Retinal pigment epithelial cell (primary cell): ENCODE data around the gene GLRX3.

Experiments used
- DNase-seq: peaks from one replicate; pipeline ENCODE4 v3.0.0-alpha.2; 2010; ENCODE audit warnings: low read depth
- H3K4me3 ChIP-seq: 2 replicates; pipeline ENCODE4 v1.5.1; 2011; ENCODE audit warnings: mild to moderate bottlenecking, low read length, control low read depth, moderate library complexity
- CTCF ChIP-seq: conservative IDR thresholded peaks from 2 replicates; pipeline ENCODE4 v1.5.1; 2011; ENCODE audit warnings: low read depth, low read length, control low read depth, inconsistent platforms

The GLRX3 gene

GRCh38 chr10:130160775-130161174 lies 24.6 kb downstream of the GLRX3 start:
- no peak for DNase-seq
- TF ChIP-seq CTCF = no peak
- H3K4me3 ChIP-seq = no peak overlapping the region

GRCh38 chr10:130161331-130161730 lies 25.1 kb downstream of the GLRX3 start:
- H3K4me3 ChIP-seq = no peak overlapping the region
- no peak for DNase-seq
- no peak for TF ChIP-seq CTCF

GRCh38 chr10:130167193-130167592 lies 31.0 kb downstream of the GLRX3 start:
- TF ChIP-seq CTCF = no peak
- DNase-seq = no peak
- H3K4me3 ChIP-seq = no peak overlapping the region

- no peak for DNase-seq
- H3K4me3 ChIP-seq = no peak overlapping the region
- no peak for TF ChIP-seq CTCF
Measured at GRCh38 chr10:130167707-130168106, 31.5 kb downstream of the GLRX3 start.

GRCh38 chr10:130169136-130169859 lies 33.1 kb downstream of the GLRX3 start:
- no peak overlapping the region for H3K4me3 ChIP-seq
- TF ChIP-seq CTCF = no peak
- DNase-seq = no peak

GRCh38 chr10:130171196-130171595 lies 35.0 kb downstream of the GLRX3 start:
- H3K4me3 ChIP-seq = no peak overlapping the region
- no peak for TF ChIP-seq CTCF
- no peak for DNase-seq

GRCh38 chr10:130174328-130174727 lies 38.1 kb downstream of the GLRX3 start:
- no peak for TF ChIP-seq CTCF
- H3K4me3 ChIP-seq = no peak overlapping the region
- DNase-seq = no peak
